Left ventricle myocardium inferior (tissue), 1 donor: ENCODE results near the gene MSANTD7. TPM values are rescaled to one million over a fixed set of nuclear protein-coding genes. Genes with fewer than 3 reads are reported as not detected.
A peak's percentile ranks its signal among the peaks of the same experiment; 100 is the strongest.

Experiments used
- DNase-seq: peaks from one replicate; pipeline ENCODE4 v3.0.0-alpha.2; 2020
- H3K27ac ChIP-seq: fragments of 200-600 bp; replicated peaks from 2 replicates; pipeline ENCODE4 v1.8.0; 2021
- H3K27me3 ChIP-seq: fragments of 200-600 bp; 2 replicates; pipeline ENCODE4 v1.8.0; 2021; ENCODE audit warnings: low read depth
- H3K36me3 ChIP-seq: fragments of 200-600 bp; 2 replicates; pipeline ENCODE4 v1.8.0; 2021
- H3K4me1 ChIP-seq: fragments of 200-600 bp; 2 replicates; pipeline ENCODE4 v1.8.0; 2021
- H3K4me3 ChIP-seq: fragments of 200-600 bp; 2 replicates; pipeline ENCODE4 v1.8.0; 2021; ENCODE audit warnings: mild to moderate bottlenecking, moderate library complexity
- H3K9me3 ChIP-seq: fragments of 200-600 bp; replicated peaks from 2 replicates; pipeline ENCODE4 v1.8.0; 2021
- CTCF ChIP-seq: fragments of 200-600 bp; IDR thresholded peaks from 2 replicates; pipeline ENCODE4 v1.8.0; 2021; ENCODE audit warnings: antibody characterized with exemption, mild to moderate bottlenecking, borderline replicate concordance
- intact Hi-C: fragments of 100-400 bp; cut with micrococcal nuclease; formaldehyde crosslinking; loops from one replicate; pipeline ENCODE4 v1.11.0; 2022
- long read RNA-seq: library from polyadenylated mRNA; unstranded; transcript quantifications from one replicate; pipeline ENCODE4 v2.0.0, GENCODE V29; 2021
- total RNA-seq: library from RNA; stranded (reverse); fragmentation: NEBNext Ultra II Directional; extraction: Animal tissue kit (Norgen Biotek cat#: 25700); gene quantifications from one replicate; pipeline ENCODE4 v1.2.1, GENCODE V29; 2021
- donor health status: DM: no; HTN: yes; CAD: no; lungs with severe emphysema.

The MSANTD7 gene
- 5.0 TPM for total RNA-seq
- long read RNA-seq, full-length matches to known transcripts = 12 of 14 reads
- long read RNA-seq, partial matches to known transcripts = 1 of 14 reads
- long read RNA-seq, other reads (novel, unspliced or antisense) = 1 of 14 reads

GRCh38 chr10:14837757-14838581 lies at the start of gene MSANTD7, which contains the start of the genes CDNF and HSPA14:
TSS of gene MSANTD7 (plus strand) at chr10:14838306. CDS start at chr10:14842285, 3,979 bp downstream.
TSS of gene CDNF (minus strand) at chr10:14838037. CDS start at chr10:14837946, 91 bp downstream.
TSS of gene HSPA14 (plus strand) at chr10:14838306. CDS start at chr10:14838403, 97 bp downstream.
- intact Hi-C loops = no loop called here
- TF ChIP-seq CTCF = no peak
- peak within 1 kb of the TSS; percentile 96 for H3K27ac ChIP-seq
- H3K27me3 ChIP-seq = no peaks in the 10 kb centered on the region
- H3K4me1 ChIP-seq = peaks cover 35% of the 10 kb centered on the region
- H3K36me3 ChIP-seq = peaks cover 30% of the 10 kb centered on the region
- no peaks in the 10 kb centered on the region for H3K9me3 ChIP-seq
- peak within 1 kb of the TSS; percentile 92 for H3K4me3 ChIP-seq
- peak; percentile 99 for DNase-seq

DNA sequence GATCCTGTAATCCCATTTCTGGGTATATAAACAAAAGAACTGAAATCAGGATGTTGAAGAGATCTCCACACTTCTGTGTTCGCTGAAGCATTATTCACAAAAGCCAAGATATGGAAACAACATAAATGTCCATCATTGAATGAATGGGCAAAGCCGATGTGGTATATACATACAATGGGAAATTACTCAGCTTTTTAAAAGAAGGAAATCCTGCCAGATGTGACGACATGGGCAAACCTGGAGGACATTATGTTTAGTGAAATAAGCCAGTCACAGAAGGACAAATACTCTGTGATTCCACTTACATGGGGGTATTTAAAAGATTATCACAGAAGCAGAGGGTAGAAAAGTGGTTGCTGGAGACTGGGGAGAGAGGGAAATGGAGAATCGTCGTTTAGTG lies 39.5 kb upstream of the MSANTD7 start:
- Histone ChIP-seq H3K27ac (no peak overlapping the region), H3K9me3 (no peaks in the 10 kb centered on the region), H3K36me3 (no peaks in the 10 kb centered on the region), H3K27me3 (no peaks in the 10 kb centered on the region), H3K4me1 (no peaks in the 10 kb centered on the region), H3K4me3 (no peak overlapping the region)
- intact Hi-C loops = no loop called here
- no peak for TF ChIP-seq CTCF
- no peak for DNase-seq

- H3K4me1 ChIP-seq = no peaks in the 10 kb centered on the region
- intact Hi-C loops = no loop called here
- no peaks in the 10 kb centered on the region for H3K27me3 ChIP-seq
- no peaks in the 10 kb centered on the region for H3K36me3 ChIP-seq
- no peak overlapping the region for H3K27ac ChIP-seq
- no peaks in the 10 kb centered on the region for H3K9me3 ChIP-seq
- no peak for TF ChIP-seq CTCF
- DNase-seq = no peak
- no peak overlapping the region for H3K4me3 ChIP-seq
Observed at GRCh38 chr10:14800397-14800796, 37.7 kb upstream of the MSANTD7 start.

- no peak for TF ChIP-seq CTCF
- intact Hi-C loops = no loop called here
- DNase-seq = no peak
- Histone ChIP-seq H3K27me3 (peaks cover 2% of the 10 kb centered on the region), H3K9me3 (no peaks in the 10 kb centered on the region), H3K27ac (no peak overlapping the region), H3K4me3 (no peak overlapping the region), H3K36me3 (no peaks in the 10 kb centered on the region), H3K4me1 (no peaks in the 10 kb centered on the region)
Observed at GRCh38 chr10:14801723-14802122, 36.4 kb upstream of the MSANTD7 start.

DNA sequence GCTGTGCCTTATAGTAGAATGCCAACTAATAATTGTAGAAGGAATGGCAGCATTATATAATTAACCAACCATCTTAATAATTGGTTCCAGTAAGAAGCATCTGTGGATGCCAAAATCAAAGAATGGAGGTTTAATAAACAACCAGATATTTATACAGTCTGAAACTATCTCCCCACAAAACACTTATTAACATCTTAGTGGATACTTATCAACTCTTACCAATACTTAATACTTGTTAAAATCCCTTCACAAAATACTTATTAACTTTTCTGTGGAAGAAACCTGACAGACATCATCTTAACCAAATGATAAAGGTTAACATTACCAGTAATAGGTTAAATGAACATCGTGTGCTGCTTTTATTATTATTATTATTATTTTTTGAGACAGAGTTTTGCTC lies 34.3 kb upstream of the MSANTD7 start:
- no peak overlapping the region for H3K4me3 ChIP-seq
- H3K4me1 ChIP-seq = no peaks in the 10 kb centered on the region
- no peaks in the 10 kb centered on the region for H3K9me3 ChIP-seq
- no peak overlapping the region for H3K27ac ChIP-seq
- intact Hi-C loops = no loop called here
- no peaks in the 10 kb centered on the region for H3K36me3 ChIP-seq
- no peak for TF ChIP-seq CTCF
- peaks cover 6% of the 10 kb centered on the region for H3K27me3 ChIP-seq
- DNase-seq = no peak
